GM21786 (cell line): ENCODE data around the gene SUOX.
A peak's percentile ranks its signal among the peaks of the same experiment; 100 is the strongest.
"Not testable (repeated sequence)": the region's sequence is repeated elsewhere in the genome, so short reads cannot be mapped to it uniquely, and the experiment has no call there.

Source experiments
- ATAC-seq: cut with Tn5 transposase; IDR thresholded peaks from one replicate; pipeline ENCODE4 v1.9.1; 2021; ENCODE audit not compliant: unreplicated experiment

Gene SUOX

DNA sequence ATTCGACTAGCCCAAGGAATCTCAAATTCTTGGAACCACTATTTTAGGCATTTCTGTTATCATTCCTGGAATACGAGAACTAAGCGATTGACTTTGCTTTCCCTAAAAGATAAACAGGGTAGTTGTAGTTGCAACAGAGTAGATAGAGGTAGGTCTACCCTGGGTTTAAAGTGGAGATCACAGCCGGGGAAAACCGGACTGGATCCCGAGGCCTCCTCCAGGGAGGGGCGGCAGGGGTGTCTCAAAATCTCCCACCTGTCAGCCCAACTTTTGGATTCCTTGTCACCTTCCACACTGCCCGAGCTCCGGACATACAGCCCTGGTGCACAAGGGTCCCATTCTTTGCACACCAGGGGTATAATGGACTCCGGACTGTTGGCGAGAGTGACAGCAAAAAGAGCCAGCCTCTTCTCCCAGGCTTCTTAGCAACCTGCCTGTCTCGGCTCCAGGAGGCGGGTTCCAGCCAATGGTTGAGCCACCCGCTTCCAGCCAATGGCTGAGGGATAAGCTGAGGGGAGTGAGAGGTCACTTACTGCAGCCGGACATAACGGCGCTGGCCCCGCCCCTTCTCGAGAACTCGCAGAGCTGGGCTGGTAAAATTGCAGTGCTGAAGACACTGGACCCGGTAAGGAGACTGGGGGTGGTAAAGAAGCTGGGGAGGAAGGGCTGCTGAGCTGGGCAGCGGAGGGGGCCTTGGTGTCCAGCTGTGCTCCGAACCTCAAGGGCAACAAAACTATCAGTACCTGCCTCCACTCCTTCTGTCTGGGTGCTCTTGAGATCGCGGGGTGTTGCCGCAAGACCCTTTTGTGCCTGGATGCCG, at the start of gene SUOX:
TSS of gene SUOX (plus strand) at position 562 of the 820 bp plus-strand sequence. CDS start 4,946 bp downstream, outside the sequence.
- peak; percentile 100 for ATAC-seq

DNA sequence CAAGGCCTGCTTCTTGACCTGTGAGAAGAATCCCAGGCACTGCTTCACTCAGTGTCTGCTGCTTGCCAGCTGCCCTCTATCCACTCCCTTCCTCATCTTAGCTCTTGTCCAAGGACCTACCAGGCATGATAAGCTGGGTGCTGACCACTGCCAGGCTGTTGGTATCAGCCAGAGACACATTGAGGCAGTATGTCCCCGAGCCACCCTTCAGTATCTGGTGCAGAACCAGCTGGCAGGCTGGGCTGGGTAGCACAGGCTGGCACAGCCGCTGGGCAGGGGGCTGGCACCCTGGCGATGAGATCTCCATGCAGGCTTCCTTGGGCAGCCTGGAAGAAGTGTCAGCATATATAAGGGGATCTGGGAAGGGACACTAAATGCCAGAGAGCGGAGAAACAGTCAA, 41.7 kb upstream of the SUOX start:
- ATAC-seq: no peak

DNA sequence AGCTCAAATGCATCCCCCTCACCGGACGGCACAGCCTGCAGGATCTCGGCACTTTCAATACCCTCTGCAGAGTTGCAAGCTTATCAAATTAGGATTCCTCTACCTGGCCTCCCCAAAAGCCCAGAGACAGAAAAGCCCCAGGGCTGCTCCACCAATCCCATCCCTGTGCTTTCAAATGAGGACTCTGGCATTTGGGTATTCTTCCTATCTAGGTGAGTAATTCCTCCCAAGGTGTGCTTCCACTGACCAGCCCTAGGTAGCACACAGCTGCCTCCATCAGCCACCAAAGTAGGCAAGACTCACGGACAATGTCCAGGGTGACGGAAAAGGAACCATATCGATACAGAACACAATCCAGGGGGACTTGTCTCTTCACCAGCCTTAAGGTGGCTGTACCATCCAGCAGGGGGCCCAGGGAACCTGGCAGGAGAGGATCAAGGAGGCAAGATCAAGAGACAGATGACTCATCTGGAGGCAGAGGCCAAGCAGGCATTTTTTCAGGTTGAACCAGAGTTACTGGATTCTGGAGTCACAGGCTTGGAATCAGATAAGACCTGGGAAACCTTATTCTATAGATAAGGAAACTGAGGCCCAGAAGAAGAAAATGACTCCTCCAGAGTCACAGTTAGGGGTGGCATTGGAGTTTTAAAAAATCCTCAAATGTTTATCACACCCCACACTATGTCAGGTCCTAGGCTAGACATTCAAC, 41.1 kb upstream of the SUOX start:
- no peak for ATAC-seq

DNA sequence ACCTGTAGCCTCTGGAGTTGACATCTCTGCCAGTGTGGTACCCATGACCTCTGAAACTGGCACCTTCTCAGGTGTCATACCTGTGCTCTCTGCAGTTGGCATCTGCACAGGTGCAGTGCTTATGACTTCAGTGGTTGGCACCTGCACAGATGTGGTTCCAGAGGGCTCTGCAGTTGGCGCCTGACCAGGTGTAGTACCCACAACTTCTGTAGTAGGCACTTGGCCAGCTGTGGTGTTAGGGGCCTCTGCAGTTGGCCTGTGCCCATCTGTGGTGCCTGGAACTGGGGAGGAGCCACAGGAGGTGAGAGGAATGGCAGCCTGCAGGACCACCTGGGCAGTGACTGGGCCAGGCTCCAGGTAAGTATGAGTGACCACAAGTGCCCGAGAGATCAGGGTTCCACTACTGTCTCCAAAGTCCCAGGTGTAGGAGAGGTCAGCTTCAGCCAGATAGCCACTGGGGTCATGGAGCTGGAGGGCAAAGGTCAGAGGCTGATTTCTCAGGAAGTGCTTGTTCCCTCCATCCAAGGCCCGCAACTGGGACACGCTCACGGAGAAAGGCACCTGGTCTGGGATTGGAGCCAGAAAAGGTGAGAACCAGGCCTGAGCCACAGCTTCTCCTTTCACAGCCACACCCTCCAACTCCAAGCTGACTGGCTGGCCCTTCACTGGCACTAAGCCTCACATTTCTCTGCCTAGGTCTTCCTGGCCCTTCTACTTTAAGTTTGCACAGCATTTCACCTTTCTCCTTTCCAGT, 39.8 kb upstream of the SUOX start:
- no peak for ATAC-seq

DNA sequence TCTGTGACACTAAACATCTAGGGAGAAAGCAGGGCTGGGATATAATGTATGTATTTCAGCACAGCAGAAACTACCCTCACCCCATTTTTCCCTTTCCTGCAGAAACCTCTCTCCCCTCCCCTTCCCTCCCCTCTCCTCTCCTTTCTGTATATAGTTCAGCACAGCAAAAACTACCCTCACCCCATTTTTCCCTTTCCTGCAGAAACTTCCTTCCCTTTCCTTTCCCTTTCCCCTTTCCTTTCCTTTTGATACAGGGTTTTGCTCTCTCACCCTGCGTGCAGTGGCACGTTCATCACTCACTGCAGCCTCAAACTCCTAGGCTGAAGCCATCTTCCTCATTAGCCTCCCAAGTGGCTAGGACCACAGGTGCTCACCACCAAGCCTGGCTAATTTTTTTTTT, 33.3 kb upstream of the SUOX start:
- no peak for ATAC-seq

DNA sequence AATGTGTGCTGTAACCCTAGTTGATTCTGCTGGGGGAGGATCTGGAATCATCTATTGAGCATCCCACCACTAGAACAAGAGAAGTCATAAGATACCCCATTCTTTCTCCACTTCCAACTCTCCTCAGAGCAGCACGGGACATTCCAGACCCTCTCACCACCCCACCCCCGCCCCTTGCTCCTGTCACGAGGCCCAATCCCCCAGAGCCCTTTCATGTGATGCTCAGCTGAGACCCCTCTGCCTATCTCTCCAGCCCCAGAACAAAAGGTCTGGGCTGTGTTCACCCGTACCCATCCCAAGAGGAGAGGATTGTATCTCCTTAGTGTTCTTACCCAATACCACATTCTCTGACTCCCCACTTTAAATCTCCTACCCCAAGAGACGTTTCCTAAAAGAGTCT, 31.8 kb upstream of the SUOX start:
- no peak for ATAC-seq

DNA sequence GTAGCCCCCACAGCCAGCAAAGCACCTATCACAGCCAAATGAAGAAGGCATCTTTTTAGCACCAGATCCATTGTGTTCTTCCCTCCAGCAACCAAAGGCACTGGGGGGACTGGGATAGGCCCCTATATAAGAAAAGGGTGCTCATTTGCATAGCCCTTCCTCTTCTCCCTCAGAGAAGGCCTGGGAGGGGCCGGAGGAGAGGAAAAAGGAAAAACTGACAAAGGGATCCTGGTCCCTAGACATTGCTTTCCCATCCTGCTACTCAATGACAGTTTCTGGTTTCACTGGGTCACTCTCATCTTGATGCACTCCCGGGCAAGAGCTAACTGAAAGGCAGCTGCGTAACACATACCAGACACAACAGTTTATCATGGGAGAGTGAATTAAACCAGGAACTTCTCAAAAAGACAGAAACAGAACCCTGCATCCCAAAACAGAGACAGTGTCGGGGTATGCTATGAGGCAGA, 31.1 kb upstream of the SUOX start, which contains the start of gene PMEL:
TSS of gene PMEL (minus strand) at position 102 of the 467 bp plus-strand sequence. CDS start at position 71, 31 bp downstream.
- ATAC-seq: no peak

DNA sequence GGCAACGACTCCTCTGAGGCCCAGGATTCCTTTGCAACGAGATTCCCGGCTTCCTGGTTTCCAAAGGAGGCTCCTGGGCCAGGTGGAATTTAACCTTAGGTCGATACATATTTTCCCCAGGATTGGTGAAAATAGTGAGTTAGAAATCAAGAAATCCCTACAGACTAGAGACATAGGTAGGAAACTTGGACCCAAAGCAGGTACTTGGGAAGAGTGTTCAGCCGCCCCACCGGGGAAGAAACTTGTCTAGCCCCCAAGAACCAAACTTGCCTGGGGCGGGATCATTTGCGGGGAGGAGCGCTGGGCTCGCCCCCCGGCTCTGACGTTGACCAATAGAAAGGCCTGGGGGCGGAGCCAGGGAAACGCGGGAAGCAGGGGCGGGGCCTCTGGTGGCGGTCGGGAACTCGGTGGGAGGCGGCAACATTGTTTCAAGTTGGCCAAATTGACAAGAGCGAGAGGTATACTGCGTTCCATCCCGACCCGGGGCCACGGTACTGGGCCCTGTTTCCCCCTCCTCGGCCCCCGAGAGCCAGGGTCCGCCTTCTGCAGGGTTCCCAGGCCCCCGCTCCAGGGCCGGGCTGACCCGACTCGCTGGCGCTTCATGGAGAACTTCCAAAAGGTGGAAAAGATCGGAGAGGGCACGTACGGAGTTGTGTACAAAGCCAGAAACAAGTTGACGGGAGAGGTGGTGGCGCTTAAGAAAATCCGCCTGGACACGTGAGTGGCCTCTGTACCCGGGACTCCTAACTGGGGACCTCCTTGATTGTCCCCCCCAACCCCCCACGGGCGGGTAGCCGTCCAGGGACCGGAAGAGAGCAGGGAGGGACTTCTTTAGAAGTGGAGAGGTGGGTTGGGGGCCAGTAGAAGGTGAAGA, 30.4 kb upstream of the SUOX start, which contains the start of gene CDK2:
TSS of gene CDK2 (plus strand) at position 423 of the 874 bp plus-strand sequence. CDS start at position 602, 179 bp downstream.
- peak; percentile 96 for ATAC-seq

DNA sequence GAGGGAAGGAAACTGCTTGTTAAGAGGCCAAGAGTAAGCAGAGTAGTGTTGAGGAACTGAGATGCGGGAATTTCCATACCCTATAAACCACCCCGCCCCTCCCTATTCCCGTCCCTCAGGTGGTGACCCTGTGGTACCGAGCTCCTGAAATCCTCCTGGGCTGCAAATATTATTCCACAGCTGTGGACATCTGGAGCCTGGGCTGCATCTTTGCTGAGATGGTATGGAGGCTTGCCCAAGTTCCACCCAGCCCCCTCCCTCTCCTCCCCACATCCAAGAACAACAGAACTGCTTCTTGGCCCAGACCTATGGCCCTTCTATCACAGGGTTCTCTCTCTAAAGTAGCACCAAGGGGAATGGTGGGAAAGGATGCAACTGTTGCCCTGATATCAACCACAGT, 27.7 kb upstream of the SUOX start:
- ATAC-seq: no peak

DNA sequence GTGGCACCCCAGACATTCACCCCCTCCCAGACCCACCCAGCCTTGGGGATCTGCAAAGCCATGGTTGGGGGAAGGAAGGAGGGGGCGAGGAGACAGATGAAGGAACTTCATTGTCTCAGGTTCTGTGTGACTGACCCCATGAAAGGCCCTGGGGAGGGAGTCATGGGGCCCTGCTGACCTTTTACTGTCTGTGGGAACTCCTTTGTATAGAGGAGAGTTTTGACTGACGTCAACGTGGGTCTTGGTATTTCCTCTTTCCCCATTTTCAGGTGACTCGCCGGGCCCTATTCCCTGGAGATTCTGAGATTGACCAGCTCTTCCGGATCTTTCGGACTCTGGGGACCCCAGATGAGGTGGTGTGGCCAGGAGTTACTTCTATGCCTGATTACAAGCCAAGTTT, 26.3 kb upstream of the SUOX start:
- ATAC-seq: no peak

DNA sequence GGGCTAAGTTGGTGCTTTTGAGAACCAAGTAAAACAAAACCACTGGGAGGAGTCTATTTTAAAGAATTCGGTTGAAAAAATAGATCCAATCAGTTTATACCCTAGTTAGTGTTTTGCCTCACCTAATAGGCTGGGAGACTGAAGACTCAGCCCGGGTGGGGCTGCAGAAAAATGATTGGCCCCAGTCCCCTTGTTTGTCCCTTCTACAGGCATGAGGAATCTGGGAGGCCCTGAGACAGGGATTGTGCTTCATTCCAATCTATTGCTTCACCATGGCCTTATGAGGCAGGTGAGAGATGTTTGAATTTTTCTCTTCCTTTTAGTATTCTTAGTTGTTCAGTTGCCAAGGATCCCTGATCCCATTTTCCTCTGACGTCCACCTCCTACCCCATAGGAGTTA, 25.0 kb upstream of the SUOX start:
- no peak for ATAC-seq

DNA sequence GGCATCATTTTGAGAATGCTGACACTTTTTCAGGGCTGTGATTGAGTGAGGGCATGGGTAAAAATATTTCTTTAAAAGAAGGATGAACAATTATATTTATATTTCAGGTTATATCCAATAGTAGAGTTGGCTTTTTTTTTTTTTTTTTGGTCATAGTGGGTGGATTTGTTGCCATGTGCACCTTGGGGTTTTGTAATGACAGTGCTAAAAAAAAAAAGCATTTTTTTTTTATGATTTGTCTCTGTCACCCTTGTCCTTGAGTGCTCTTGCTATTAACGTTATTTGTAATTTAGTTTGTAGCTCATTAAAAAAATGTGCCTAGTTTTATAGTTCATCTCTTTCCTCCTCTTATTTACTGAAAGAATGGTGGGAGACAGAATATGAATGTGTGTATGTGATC, 24.6 kb upstream of the SUOX start:
- no peak for ATAC-seq

DNA sequence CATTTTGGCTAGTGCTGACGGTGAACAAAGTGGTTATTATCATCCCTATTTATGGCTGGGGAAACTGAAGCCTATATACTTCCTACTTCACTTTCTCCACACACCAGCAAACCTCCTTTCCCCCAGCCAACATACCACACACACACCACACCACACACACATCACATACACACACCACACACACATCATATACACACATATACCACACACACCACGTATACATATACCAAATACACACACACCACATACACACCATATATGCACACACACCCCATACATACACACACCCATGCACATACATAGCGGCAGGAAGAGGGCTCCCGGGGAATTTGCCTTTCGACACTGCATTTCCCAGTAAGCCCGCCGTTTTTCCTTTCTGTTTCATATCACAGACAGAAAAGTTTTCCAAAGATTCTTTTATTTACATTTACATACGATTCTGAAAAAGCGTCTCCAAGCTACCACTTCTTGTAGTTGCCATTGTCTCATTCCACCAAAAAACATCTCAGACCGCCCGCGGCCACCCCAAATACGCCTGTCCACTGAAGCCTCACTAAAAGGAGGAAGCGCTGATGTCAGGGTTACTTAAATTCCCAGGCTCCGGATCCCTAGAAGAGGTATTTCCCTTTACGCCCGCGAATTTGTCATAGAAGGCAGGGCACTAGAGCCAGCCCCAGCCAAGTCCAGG, 24.0 kb upstream of the SUOX start:
- ATAC-seq: no peak

DNA sequence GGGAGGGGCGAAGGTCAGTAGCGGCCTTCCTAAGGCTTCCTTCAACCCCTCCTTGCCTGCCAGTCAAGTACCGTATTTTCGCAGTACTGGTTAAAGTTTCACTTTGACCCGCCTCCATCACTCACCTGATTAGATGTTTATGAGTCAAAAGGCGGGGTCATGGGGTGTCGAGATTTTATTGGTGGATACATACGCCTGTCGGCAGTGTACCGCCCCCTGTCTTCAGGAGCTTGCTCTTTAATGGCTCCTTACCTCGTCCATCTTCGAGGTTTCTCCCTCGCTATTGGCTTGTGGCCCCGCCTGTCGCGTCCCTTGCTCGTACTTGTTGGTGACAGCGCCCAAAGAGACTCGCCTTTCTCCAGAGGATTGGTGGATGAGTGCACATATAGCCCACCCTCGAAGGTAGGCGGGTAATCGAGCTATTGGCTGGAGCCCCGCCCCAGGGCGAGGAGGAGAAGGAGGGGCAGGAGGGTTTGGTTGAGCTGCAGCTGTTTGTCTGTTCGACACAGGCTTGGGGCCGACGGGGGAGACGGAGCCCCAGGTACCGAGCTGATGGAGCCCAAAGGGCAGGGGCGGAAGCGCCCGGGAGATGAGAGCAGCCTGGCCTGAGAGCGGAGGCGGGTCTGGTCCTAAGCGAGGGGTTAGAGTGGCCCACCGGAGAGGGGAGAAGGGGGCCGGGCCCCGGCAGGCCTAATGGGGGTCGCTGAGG, 23.3 kb upstream of the SUOX start, which contains the start of gene RAB5B:
TSS of gene RAB5B (plus strand) at position 480 of the 709 bp plus-strand sequence. CDS start 12,883 bp downstream, outside the sequence.
- ATAC-seq: peak; percentile 91

DNA sequence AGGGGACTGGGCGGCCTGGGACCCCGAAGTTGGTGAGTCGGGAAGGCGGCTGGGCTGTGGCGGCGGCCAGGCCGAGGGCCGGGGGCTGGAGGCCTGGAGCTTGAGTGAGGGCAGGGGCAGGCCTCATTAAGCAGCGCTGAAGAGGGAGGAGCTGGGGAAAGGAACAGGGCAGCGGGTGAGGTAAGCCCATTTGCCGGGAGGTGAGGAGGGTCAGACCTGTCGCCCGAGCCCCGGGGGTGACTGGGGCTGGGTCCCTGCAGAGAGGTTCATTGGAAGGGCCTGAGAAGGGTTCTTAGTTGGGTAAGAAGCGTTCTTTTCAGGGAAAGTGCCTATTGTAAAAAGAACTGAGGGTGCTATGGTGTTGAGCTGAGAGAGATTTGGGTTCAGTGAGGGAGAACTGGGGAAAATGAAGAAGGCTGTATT, 22.8 kb upstream of the SUOX start:
- no peak for ATAC-seq

DNA sequence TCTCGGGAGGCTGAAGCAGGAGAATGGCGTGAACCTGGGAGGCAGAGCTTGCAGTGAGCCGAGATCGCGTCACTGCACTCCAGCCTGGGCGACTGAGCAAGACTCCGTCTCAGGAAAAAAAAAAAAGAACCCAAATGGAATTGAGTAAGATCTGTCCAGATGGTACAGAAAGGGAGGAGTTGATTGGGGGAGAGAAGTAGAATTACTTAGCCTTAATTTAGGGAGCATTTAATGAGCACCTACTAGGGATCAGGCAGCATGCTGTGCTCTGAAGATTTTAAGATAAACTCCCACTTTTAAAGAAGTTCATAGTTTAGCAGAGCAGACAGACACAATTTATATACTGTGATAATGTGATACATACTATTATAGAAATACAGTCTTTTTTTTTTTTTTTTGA, 18.7 kb upstream of the SUOX start:
- ATAC-seq: no peak

DNA sequence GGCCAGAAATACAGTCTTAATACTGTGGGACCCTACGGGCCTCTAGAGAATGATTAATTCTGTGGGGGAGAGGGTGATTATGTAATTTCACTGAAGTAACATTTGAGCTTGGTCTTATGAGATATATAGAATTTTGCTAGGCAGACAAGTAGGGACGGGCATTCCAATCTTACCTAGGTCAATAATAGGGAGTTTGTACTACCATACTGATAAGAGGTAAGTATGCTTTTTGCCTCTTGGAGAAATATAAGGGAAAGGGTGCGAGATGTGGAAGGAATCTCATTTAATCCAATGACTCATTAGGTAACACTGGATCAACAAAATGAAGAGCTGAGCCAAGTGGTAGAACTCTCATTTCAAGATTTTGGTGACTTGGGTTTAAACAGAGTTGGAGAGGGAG, 18.0 kb upstream of the SUOX start:
- ATAC-seq: no peak

DNA sequence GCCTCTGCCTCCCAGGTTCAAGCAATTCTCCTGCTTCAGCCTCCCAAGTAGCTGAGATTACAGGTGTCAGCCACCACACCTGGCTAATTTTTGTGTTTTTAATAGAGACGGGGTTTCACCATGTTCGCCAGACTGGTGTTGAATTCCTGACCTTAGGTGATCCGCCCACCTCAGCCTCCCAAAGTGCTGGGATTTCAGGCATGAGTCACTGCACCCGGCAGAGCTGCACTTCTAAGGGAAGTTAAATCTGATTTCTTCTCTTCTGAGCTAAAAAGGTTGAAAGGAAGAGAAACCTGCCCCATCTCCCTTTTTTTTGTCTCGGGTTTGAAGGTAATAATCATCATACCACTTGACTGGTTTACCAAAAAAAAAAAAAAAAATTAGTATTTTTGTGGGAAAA, 15.2 kb upstream of the SUOX start:
- ATAC-seq: not testable (repeated sequence)
